Endometrial microvascular endothelial cells (primary cell): ENCODE measurements around the gene INPP5A. TPM values are rescaled to one million over a fixed set of nuclear protein-coding genes. Genes with fewer than 3 reads are reported as not detected.

ENCODE experiments used
- in situ Hi-C: cut with HindIII; loops from 2 replicates; pipeline ENCODE4 v1.10.0; 2017; ENCODE audit warnings: low sequenced_read_pairs, low pct_unique_long_range_greater_than_20kb; ENCODE audit errors: inconsistent ontology term
- total RNA-seq: library from RNA; depleted of rRNA; stranded (reverse); fragments of >200 nt; gene quantifications from one replicate; pipeline ENCODE4 v1.2.3, GENCODE V29; 2015; ENCODE audit errors: inconsistent ontology term

The INPP5A gene
- total RNA-seq, 1 donor from 2014 or later: 21.1 TPM

DNA sequence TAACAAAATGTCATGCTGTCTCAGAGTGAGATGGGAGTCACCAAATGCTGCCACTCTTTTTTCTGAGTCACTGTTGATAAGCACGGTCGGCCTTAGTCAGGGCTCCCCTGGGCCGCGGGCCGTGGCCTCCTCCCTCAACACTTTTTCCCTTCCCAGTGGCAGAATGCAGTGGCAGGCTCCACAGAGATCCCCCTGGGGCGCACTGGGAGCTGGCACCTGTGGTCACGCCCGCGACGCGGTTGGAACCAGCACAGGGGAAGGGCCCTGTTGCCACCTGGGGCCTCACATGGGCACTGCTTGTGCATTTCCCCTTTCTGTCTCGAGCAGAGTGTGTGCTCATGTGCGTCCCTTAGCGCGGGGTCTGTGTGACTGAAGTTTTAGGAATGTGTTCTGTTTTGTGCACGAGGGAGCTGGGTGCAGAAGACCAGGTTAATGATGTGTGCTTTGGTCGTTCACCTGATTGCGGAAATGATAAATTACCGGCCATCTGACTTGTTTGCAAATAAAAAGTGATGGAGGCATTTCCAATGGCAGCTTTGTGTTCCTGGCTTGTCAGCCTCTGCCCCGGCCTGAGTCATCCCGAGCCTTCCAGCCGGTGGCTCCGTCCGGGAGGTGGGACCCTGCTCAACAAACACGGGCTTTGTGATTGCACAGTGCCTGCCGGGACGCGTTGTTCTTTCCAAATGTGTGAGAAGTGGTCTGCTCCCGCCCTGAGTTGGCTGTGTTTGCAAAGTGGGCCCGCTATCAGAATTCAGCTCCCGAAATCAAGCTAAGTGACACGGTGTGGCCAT, 147.7 kb downstream of the INPP5A start:
- in situ Hi-C loops: no loop called here

DNA sequence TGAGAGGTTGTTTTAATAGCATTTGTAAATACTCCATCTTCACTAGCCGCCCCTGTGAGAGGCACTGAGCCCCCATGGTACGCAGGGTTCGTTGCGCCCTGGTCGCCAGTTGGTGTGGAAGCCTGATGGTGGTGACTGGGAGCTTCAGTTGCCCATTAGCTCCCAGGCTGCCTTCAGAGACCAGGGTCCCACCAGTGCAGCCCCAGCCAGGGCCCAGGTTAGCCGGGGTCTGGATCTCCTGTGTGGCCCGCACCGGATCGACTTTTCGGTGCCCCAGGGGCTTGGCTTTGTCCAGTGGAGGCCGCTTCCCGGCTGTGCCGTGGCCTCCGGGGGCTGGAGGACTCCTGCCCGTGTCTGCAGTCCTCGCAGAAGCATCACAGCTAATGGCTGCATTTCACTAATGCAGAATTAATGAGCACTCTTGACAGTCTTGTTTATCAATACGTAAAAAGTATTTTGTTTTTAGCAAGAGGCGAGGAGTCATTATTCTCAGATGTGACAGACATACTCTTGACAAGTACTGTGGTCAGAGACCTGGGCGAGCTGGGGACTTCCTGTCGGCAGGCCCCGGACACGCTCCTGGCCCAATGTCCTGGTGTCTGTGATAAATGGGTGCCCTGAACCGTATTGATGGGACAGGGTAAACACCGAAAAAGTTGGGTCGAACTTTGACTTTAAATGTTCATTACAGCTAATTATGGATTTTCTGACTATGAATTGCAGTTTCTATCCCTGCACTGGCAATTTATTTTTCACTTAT, 148.5 kb downstream of the INPP5A start:
- in situ Hi-C loops: no loop called here

DNA sequence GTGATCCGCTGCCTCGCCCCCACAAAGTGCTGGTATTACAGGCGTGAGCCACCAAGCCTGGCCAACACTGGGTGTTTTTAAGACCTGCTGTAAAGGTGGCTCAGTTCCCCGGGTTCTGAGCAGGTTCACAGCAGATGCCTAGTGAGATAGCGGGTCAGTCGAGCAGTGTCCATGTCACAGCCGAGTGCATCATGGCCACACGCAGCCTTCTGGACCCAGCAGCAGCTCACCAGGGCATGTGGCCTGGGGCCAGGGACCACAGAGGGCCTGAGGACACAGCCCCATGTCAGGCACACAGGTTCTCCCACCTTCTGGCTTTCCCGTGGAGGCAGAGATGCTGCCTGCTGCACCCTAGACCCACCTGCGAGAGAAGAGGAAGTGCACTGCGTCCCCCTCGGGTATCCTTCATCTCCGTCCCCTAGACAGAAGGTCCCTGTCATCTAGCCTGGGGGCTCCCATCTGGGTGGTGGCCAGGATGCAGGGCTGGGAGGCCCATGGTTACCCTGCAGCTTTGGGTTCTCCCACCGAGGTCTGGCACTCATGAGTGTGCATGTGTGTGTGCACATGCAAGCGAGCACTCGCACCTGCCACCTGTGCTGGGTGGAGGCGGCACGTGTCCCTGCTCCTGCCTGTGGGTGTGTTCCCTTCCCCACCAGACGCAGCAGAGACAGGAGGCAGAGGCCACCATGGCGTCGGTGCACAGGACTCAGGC, 149.8 kb downstream of the INPP5A start:
- in situ Hi-C loops: no loop called here

DNA sequence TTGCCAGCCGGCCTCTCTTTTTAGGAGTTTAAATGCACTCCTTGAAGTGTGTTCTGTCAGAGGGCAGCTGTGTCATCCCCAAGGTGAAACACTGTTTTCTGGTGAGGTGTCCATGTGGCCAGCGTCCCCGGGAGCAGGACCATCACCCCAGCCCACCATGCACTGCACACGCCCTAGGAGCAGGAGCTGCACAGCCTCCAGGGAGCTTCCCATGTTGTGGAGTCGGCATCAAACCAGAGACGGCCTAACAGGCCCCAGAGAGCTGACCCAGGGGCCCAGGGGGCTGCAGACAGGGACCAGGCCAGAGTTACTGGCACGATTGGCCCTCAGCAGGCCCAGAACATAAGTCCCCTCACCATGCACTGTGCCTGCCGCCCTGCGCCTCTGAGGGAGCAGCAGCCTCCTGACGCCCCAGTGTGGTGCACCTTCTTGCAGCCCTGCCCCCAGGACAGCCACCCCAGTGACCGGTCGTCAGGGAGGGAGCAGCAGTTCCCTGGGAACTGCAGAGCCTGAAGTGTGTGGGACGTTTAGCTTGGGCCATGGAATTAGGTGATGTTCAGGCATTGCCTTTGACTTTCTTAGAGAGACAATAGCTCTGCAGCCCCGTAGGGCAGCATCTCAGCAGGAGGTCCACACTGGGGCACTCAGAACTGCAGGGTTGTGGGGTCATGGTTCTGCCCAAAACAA, 150.4 kb downstream of the INPP5A start:
- in situ Hi-C loops: no loop called here

DNA sequence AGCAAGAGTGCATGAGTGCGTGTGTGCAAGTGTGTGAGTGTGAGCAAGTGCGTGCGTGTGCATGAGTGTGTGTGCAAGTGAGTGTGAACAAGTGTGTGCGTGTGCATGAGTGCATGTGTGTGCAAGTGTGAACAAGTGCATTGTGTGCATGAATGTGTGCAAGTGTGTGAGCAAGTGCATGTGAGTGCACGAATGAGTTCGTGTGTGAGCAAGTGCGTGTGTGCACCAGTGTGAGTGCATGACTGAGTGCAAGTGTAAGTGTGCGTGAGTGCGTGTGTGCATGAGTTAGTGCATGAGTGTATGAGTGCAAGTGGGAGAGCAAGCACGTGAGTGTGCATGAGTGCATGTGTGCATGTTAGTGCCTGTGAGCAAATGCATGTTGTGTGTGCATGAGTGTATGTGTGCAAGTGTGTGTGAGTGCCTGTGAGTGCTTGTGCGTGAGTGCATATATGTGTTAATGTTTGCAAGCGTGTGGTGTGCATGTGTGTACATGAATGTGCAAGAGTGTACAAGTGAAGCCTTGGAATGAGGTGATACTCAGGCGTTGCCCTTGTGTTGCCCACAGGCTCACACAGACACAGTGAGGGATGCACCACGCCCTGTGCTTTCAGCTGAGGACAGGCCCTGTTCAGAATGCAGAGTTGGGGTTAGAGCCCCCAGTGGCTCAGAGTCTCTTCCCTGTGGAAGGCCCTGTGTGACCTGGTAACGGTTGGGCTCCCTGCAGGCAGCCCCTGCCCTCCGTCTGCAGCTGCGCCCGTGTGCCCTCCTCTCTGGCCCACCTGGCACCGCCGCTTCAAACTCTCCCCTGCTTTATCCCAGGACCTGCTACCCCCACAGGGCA, 151.2 kb downstream of the INPP5A start:
- in situ Hi-C loops: no loop called here

DNA sequence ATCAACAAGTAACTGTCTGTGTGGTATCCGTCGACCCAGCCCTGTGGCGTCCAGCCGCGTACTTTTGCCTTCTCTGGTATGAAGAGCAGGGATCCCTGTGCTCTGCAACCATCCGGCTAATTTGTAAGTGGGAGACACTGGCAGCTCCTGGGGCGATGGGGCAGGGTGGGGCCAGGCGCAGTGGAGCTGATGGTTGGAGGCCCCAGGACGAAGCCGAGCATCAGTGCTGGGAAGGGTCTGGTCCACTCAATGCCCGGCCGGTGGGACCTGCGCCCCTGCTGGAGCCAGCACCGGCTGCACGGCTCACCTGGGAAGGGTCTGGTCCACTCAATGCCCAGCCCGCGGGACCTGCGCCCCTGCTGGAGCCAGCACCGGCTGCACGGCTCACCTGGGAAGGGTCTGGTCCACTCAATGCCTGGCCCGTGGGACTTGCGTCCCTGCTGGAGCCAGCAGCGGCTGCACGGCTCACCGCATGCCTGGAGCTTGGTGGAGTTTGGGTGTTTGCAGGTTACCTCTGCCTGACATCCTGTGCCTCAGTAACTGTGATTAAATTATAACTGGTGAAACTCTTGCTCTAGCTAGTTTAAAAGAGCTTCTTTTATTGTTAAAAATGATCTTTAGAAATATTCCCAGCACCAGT, 152.3 kb downstream of the INPP5A start:
- in situ Hi-C loops: no loop called here

DNA sequence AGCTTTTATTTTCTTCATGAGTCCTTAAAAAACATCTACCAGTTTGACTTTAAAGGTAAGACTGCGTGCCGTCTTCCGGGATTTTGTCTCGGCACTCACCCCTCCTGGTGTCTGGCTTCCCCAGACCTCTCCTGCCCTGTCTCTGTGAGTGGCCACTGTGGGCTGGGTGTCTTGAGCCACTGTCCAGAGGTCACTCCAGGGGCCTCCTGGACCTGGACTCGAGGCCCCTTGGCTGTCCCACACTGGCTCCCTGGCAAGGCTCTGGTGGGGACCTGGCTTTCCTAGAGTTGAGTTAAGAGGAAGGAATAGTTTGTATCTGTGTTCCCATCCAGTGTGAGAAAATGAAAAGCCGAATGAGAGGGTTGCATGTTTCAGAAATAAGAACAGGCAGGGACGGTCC, 152.8 kb downstream of the INPP5A start:
- in situ Hi-C loops: no loop called here

DNA sequence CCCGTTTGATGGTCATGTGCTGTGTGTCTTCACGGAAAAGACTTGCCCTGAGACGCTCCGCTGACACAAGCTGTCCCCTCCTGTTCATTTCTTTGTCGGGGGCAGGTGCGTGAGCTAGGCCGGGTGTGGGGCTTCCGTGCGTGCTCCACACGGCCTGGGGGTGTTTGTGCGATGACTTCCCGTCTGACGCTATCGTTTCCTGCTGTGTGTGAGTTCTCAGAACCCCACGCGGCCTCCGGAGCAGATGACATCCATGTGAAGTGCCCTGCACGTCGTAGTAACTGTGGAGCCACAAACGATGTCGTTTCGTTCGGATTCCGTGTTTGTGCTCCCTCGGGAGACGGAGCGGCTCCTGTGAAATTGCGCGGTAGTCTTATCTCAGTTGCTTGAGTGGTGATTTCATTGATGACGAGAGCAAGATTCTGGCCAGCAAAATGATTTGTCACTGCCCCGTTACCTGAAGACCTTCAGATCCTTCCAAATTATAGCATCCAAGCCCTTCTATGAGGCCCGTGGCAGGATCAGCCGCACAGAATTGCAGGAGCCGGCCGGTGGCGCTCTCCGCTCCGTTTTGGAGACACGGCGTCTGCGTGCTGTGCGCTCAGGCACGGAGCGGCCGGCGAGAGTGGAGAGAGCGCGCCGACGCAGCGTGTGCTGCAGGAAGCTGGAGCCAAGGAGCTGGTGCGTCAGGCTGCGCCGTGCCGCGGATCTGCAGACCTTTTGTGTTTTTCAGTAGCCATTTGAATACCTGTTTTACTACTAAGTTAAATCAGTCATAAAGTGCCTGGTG, 153.4 kb downstream of the INPP5A start:
- in situ Hi-C loops: no loop called here

DNA sequence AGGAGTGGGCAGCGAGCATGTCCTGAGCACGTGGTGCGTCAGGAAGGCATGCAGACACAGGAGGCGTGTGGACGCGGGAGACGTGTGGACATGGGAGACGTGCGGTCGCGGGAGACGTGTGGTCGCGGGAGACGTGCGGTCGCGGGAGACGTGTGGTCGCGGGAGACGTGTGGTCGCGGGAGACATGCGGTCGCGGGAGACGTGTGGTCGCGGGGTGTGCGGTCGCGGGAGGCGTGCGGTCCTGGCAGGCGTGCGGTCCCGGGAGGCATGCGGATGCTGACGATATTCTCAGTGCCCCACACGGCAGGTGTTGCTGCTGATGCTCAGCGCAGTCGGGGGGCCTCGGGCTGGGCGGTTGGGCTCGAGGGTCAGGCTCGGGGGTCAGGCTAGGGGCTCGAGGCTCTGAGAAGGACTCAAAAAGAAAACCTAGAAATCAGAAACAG, 154.1 kb downstream of the INPP5A start:
- in situ Hi-C loops: no loop called here

DNA sequence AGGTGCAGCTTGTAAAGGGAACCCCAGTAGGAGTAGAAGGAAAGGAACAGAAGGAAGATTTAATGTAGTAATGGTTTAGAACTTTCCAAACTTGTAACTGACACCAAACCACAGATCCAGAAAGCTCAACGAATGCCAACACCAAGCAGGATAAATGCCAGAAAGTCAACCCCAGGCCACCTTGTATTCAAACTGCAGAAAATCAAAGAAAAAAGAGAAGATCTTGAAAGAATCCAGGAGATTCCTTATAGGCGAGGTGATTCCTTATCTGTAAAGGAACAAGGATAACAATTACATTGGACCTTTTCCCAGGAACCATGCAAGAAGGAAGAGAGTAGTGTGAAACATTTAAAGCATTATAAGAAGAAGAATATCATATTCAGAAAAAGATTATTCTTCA, 154.7 kb downstream of the INPP5A start:
- in situ Hi-C loops: no loop called here

DNA sequence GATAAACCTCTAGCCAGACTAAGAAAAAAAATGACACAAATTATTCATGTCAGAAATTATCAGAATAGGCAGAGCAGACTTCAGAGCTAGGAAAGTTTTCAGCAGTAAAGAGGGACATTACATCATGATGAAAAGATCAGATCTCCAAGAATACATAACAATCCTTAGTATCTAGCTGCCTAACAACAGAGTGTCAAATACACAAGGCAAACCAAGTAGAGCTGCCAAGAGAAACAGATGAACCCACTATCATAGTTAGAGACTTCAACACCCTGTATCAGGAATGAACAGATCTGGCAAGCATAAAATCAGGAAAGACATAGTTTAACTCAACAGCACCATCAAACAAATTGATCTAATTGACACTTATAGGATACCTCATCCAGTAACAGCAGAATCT, 156.1 kb downstream of the INPP5A start:
- in situ Hi-C loops: no loop called here

DNA sequence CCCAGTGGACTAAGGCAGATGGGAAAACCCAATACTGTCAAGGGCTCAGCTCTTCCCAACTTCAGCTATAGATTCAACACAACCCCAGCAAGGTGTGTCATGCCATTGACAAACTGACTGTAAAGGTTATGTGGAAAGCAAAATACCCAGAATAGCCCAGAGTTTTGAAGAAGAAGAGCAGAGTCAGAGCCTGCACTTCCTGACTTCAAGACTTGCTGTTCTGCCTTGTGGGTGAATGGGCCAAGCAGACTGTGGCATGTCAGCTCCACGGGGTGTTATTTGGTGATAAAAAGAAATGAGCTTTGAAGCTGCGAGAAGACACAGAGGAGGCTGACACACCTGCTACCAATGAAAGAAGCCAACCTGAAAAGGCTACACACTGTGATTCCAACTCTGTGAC, 158.6 kb downstream of the INPP5A start:
- in situ Hi-C loops: no loop called here

DNA sequence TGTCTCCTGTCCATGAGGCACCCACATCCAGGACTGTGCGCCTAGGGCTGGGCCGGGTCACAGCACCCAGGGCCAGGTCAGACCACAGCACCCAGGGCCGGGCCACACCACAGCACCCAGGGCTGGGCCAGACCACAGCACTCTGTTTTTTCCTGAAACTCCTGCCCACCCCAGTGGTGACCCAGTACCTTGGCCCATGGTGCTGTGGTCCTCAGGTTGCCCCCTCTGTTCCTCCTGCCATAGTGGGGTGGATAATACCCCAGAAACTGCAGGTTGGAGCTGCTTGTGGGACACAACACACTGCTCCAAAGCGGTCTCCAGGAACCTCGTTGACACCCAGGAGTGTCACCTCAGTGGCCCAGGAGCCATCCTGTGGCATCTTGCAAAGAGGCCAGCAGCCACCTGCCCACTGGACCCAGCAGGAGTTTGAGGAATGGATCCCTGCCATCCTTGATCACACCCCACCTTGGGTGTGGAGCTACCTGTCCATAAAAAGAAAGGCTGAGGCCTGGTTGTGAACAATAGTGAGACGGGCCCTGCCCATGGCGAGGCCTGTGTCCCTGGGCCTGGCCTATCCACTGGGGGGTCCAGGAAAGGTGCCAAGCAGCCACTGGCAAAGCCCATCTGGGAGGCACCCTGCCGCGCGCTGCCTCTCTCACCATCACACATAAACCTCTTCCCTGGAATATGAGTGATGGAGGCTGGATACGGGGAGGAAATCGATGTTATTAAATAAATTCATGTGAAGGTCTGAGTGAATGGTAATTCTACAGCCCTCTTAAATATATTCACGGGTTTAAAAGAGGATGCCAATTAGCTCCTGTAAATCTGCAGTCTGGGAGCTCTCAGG, 159.4 kb downstream of the INPP5A start:
- in situ Hi-C loops: no loop called here

DNA sequence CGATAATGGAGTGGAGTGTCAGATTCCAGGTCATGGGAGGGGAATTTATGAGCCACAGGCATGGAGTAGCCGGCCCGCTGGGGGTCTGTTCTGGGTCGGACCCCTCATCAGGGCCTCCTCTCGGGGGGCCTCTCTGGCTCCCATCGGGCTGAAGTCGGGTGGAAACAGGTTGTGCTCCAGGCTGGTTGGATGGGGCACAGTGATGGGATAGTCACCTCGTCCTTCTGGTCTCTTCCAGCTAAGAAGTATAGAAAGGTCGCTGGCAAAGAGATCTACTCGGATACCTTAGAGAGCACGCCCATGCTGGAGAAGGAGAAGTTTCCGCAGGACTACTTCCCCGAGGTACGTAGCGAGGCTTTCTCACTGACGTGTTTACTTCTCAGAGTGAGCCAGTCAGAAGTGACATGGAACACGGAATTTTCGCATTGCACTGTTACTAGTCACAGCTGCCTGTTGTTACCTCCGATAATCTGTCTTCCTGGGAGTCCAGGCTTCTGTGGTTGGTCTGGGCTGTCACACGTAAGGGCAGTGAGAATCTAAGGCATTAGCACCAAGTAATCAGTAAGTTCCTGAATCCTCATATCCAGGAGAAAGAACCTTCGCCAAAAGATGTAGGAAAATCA, 160.1 kb downstream of the INPP5A start:
- in situ Hi-C loops: no loop called here

DNA sequence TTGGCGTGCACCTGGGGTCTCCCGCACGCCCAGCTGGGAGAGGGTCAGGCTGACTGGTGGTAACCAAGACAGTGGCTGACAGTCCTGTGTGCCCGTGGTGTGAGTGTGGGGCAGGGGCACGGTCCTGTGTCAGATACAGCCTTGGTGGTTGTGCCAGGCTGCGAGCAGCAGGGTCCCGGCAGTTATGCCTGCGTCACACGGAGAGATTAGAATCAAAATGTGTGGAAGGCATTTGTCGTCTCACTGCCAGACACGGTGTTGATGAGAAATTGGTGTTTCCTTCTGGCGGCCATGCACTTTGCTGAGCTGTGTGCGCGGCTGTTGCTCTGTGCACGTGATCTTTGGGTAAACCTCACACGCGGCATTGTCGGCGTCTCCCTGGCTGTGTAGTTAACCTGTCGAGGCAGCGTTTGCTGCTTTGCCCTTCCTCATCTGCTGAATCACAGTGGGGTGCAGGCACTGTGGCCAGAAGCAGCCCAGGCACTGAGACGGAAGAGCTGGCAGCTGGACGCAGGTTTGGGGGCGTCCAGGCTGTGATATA, 160.7 kb downstream of the INPP5A start:
- in situ Hi-C loops: no loop called here
